OCI-LY1 (cell line): ENCODE results near the gene SERTAD4.

Experiments used
- H2AFZ ChIP-seq: fragments of 200-600 bp; sonication (generic), shearing (Covaris generic); 2 replicates; pipeline ENCODE4 v1.6.0; 2014; ENCODE audit warnings: antibody characterized with exemption, mild to moderate bottlenecking, low read length
- H3F3A ChIP-seq: fragments of 200-600 bp; sonication (generic), shearing (Covaris generic); 2 replicates; pipeline ENCODE4 v1.6.0; 2014; ENCODE audit warnings: mild to moderate bottlenecking, antibody characterized with exemption, low read length, moderate library complexity; ENCODE audit not compliant: insufficient read depth
- H3K27ac ChIP-seq: fragments of 200-600 bp; sonication (generic); 2 replicates; pipeline ENCODE4 v1.5.1; 2014; ENCODE audit warnings: low read length, mixed run types, mild to moderate bottlenecking, low read depth; ENCODE audit not compliant: poor library complexity, severe bottlenecking
- H3K27me3 ChIP-seq: fragments of 200-600 bp; sonication (generic); 2 replicates; pipeline ENCODE4 v1.6.0; 2014; ENCODE audit warnings: antibody characterized with exemption, mild to moderate bottlenecking, low read length, moderate library complexity; ENCODE audit not compliant: insufficient read depth
- H3K36me3 ChIP-seq: fragments of 200-600 bp; sonication (generic); 2 replicates; pipeline ENCODE4 v1.6.1; 2014; ENCODE audit warnings: mild to moderate bottlenecking, antibody characterized with exemption, low read length, moderate library complexity, mixed read lengths; ENCODE audit not compliant: insufficient read depth
- H3K4me1 ChIP-seq: fragments of 200-600 bp; sonication (generic); 2 replicates; pipeline ENCODE4 v1.5.1; 2014; ENCODE audit warnings: mild to moderate bottlenecking, low read length, moderate library complexity; ENCODE audit not compliant: insufficient read depth, severe bottlenecking
- H3K4me2 ChIP-seq: fragments of 200-600 bp; sonication (generic), shearing (Covaris generic); 2 replicates; pipeline ENCODE4 v1.6.1; 2014; ENCODE audit warnings: low read length
- H3K4me3 ChIP-seq: fragments of 200-600 bp; sonication (generic); 2 replicates; pipeline ENCODE4 v1.5.1; 2014; ENCODE audit warnings: low read length, low read depth, mild to moderate bottlenecking, mixed read lengths; ENCODE audit not compliant: poor library complexity, severe bottlenecking
- H3K79me2 ChIP-seq: fragments of 200-600 bp; shearing (Covaris generic); 2 replicates; pipeline ENCODE4 v1.6.1; 2016; ENCODE audit warnings: mixed run types, low read length, mixed read lengths; ENCODE audit not compliant: insufficient read depth
- H3K9ac ChIP-seq: fragments of 200-600 bp; sonication (generic), shearing (Covaris generic); 2 replicates; pipeline ENCODE4 v1.6.1; 2014; ENCODE audit warnings: mild to moderate bottlenecking, low read length, mixed read lengths
- H3K9me2 ChIP-seq: fragments of 200-600 bp; sonication (generic), shearing (Covaris generic); 2 replicates; pipeline ENCODE4 v1.6.1; 2014; ENCODE audit warnings: low read depth, mild to moderate bottlenecking, low read length, mixed read lengths
- H3K9me3 ChIP-seq: fragments of 200-600 bp; shearing (Covaris generic); 2 replicates; pipeline ENCODE4 v1.6.1; 2014; ENCODE audit warnings: low read length, mixed read lengths
- H4K20me1 ChIP-seq: fragments of 200-600 bp; sonication (generic), shearing (Covaris generic); 2 replicates; pipeline ENCODE4 v1.6.0; 2016; ENCODE audit warnings: mild to moderate bottlenecking, low read length; ENCODE audit not compliant: insufficient read depth
- CTCF ChIP-seq: fragments of 200-600 bp; sonication (generic), shearing (Covaris generic); IDR thresholded peaks from 2 replicates; pipeline ENCODE4 v1.5.1; 2017; ENCODE audit warnings: mild to moderate bottlenecking, antibody characterized with exemption, low read length, moderate library complexity, mixed read lengths
- EZH2 ChIP-seq: fragments of 200-600 bp; sonication (generic), shearing (Covaris generic); IDR thresholded peaks from 2 replicates; pipeline ENCODE4 v1.8.0; 2017; ENCODE audit warnings: borderline replicate concordance, mixed run types, mild to moderate bottlenecking, antibody characterized with exemption, low read length, moderate library complexity, mixed read lengths

The SERTAD4 gene

GRCh38 chr1:210291081-210291764 lies 58.6 kb downstream of the SERTAD4 start:
- H3K27me3 ChIP-seq, result no peaks in the 10 kb centered on the region
- no peak overlapping the region for H3K9ac ChIP-seq
- H3K36me3 ChIP-seq, result no peaks in the 10 kb centered on the region
- no peaks in the 10 kb centered on the region for H4K20me1 ChIP-seq
- H3K9me2 ChIP-seq, result no peaks in the 10 kb centered on the region
- H3K4me1 ChIP-seq, result no peaks in the 10 kb centered on the region
- H2AFZ ChIP-seq, result no peak overlapping the region
- no peak for TF ChIP-seq EZH2
- no peak for TF ChIP-seq CTCF
- no peaks in the 10 kb centered on the region for H3K9me3 ChIP-seq
- no peaks in the 10 kb centered on the region for H3K79me2 ChIP-seq
- no peak overlapping the region for H3K27ac ChIP-seq
- no peaks in the 10 kb centered on the region for H3F3A ChIP-seq
- no peak overlapping the region for H3K4me2 ChIP-seq
- H3K4me3 ChIP-seq, result no peak overlapping the region

GRCh38 chr1:210291786-210292230 lies 59.2 kb downstream of the SERTAD4 start:
- Histone ChIP-seq H3K36me3 (no peaks in the 10 kb centered on the region), H3K27me3 (no peaks in the 10 kb centered on the region; the same call in 1 of the 2 replicates), H3K79me2 (no peaks in the 10 kb centered on the region), H3K4me1 (no peaks in the 10 kb centered on the region), H3K4me3 (no peak overlapping the region), H2AFZ (no peak overlapping the region), H3K27ac (no peak overlapping the region), H3F3A (no peaks in the 10 kb centered on the region), H3K9me3 (no peaks in the 10 kb centered on the region), H3K9me2 (no peaks in the 10 kb centered on the region), H4K20me1 (no peaks in the 10 kb centered on the region), H3K4me2 (no peak overlapping the region), H3K9ac (no peak overlapping the region)
- no peak for TF ChIP-seq CTCF
- TF ChIP-seq EZH2, result no peak

GRCh38 chr1:210292231-210292871 lies 59.8 kb downstream of the SERTAD4 start:
- Histone ChIP-seq H3K4me3 (no peak overlapping the region), H3K4me2 (no peak overlapping the region), H3K79me2 (no peaks in the 10 kb centered on the region), H3K27ac (no peak overlapping the region), H3K9me2 (no peaks in the 10 kb centered on the region), H3K27me3 (no peaks in the 10 kb centered on the region; the same call in 1 of the 2 replicates), H4K20me1 (no peaks in the 10 kb centered on the region), H3K36me3 (no peaks in the 10 kb centered on the region), H3K9me3 (no peaks in the 10 kb centered on the region), H2AFZ (no peak overlapping the region), H3F3A (no peaks in the 10 kb centered on the region), H3K9ac (no peak overlapping the region), H3K4me1 (no peaks in the 10 kb centered on the region)
- TF ChIP-seq EZH2 (no peak), CTCF (no peak)
